Mesothelial cell of epicardium (in vitro differentiated cells): ENCODE results near the gene TCEANC2. TPM values are rescaled to one million over a fixed set of nuclear protein-coding genes. Genes with fewer than 3 reads are reported as not detected.

Experiments used
- DNase-seq, 2 experiments: peaks; one replicate each; pipeline ENCODE4 v3.0.0; 2021; ENCODE audit warnings: low spot score in 2 of 2; ENCODE audit not compliant: unreplicated experiment in 2 of 2
- H3K27ac Mint-ChIP-seq: 2 replicates; pipeline ENCODE4 v1.8.0; 2021; ENCODE audit warnings: mixed read lengths
- H3K27me3 Mint-ChIP-seq: 2 replicates; pipeline ENCODE4 v1.8.0; 2021; ENCODE audit warnings: low read depth, mixed read lengths
- H3K36me3 Mint-ChIP-seq: 2 replicates; pipeline ENCODE4 v1.8.0; 2021; ENCODE audit warnings: mixed read lengths
- H3K4me1 Mint-ChIP-seq: 2 replicates; pipeline ENCODE4 v1.8.0; 2021; ENCODE audit warnings: mixed read lengths
- H3K4me3 Mint-ChIP-seq: 2 replicates; pipeline ENCODE4 v1.8.0; 2021; ENCODE audit warnings: mild to moderate bottlenecking, moderate library complexity, mixed read lengths
- H3K9me3 Mint-ChIP-seq: 2 replicates; pipeline ENCODE4 v1.8.0; 2021; ENCODE audit warnings: mixed read lengths
- CTCF ChIP-seq: fragments of 200-600 bp; sonication (generic); IDR thresholded peaks from one replicate; pipeline ENCODE4 v1.5.0; 2021; ENCODE audit warnings: antibody characterized with exemption; ENCODE audit not compliant: unreplicated experiment
- total RNA-seq: library from RNA; stranded (reverse); gene quantifications from 3 replicates; pipeline ENCODE4 v1.2.1, GENCODE V29; 2021

The TCEANC2 gene
- total RNA-seq, 1 donor from 2014 or later = 7.8 TPM

GRCh38 chr1:54124906-54125305, 71.5 kb downstream of the TCEANC2 start:
- no peaks in the 10 kb centered on the region for H3K36me3 Mint-ChIP-seq
- TF ChIP-seq CTCF = no peak
- no peak overlapping the region for H3K27ac Mint-ChIP-seq
- H3K27me3 Mint-ChIP-seq = peaks cover 17% of the 10 kb centered on the region
- no peak for DNase-seq
- no peak overlapping the region for H3K4me3 Mint-ChIP-seq
- peaks cover 14% of the 10 kb centered on the region for H3K4me1 Mint-ChIP-seq
- no peaks in the 10 kb centered on the region for H3K9me3 Mint-ChIP-seq

- DNase-seq = no peak
- peaks cover 14% of the 10 kb centered on the region for H3K4me1 Mint-ChIP-seq
- no peak overlapping the region for H3K27ac Mint-ChIP-seq
- no peaks in the 10 kb centered on the region for H3K36me3 Mint-ChIP-seq
- H3K9me3 Mint-ChIP-seq = no peaks in the 10 kb centered on the region
- TF ChIP-seq CTCF = no peak
- H3K4me3 Mint-ChIP-seq = no peak overlapping the region
- H3K27me3 Mint-ChIP-seq = peaks cover 17% of the 10 kb centered on the region
These were observed 72.1 kb downstream of the TCEANC2 start for GRCh38 chr1:54125386-54126070.

GRCh38 chr1:54126271-54126815, 72.9 kb downstream of the TCEANC2 start:
- TF ChIP-seq CTCF = no peak
- H3K4me1 Mint-ChIP-seq = peaks cover 12% of the 10 kb centered on the region
- no peak for DNase-seq
- no peak overlapping the region for H3K27ac Mint-ChIP-seq
- no peaks in the 10 kb centered on the region for H3K36me3 Mint-ChIP-seq
- no peaks in the 10 kb centered on the region for H3K9me3 Mint-ChIP-seq
- H3K27me3 Mint-ChIP-seq = peaks cover 18% of the 10 kb centered on the region
- no peak overlapping the region for H3K4me3 Mint-ChIP-seq

- TF ChIP-seq CTCF = no peak
- Mint-ChIP-seq H3K4me3 (no peak overlapping the region), H3K27me3 (peaks cover 6% of the 10 kb centered on the region), H3K36me3 (no peaks in the 10 kb centered on the region), H3K4me1 (peaks cover 5% of the 10 kb centered on the region), H3K9me3 (no peaks in the 10 kb centered on the region), H3K27ac (no peak overlapping the region)
- DNase-seq = no peak
These were observed 74.3 kb downstream of the TCEANC2 start for GRCh38 chr1:54127594-54128300.

GRCh38 chr1:54129858-54130257, 76.5 kb downstream of the TCEANC2 start:
- no peak for TF ChIP-seq CTCF
- no peaks in the 10 kb centered on the region for H3K4me1 Mint-ChIP-seq
- no peak overlapping the region for H3K27ac Mint-ChIP-seq

More at GRCh38 chr1:54129858-54130257, 76.5 kb downstream of the TCEANC2 start:
- Mint-ChIP-seq H3K36me3 (no peaks in the 10 kb centered on the region), H3K27me3 (peaks cover 4% of the 10 kb centered on the region), H3K4me3 (no peak overlapping the region), H3K9me3 (no peaks in the 10 kb centered on the region)
- DNase-seq = no peak
